GM12875 (cell line): ENCODE measurements around the gene BORCS5.
"Not testable (repeated sequence)": the region's sequence is repeated elsewhere in the genome, so short reads cannot be mapped to it uniquely, and the experiment has no call there.

Source experiments
- H3K4me3 ChIP-seq: one replicate; pipeline ENCODE4 v1.5.1; 2011; ENCODE audit warnings: low read depth, low read length, control low read depth
- CTCF ChIP-seq: IDR thresholded peaks from 2 replicates; pipeline ENCODE4 v1.5.1; 2011; ENCODE audit warnings: low read depth, mild to moderate bottlenecking, control low read depth, inconsistent platforms, low read length, moderate library complexity, borderline replicate concordance; ENCODE audit not compliant: insufficient read depth

BORCS5 gene

GRCh38 chr12:12470751-12471306 is 114.0 kb downstream of the BORCS5 start:
- no peak for TF ChIP-seq CTCF
- H3K4me3 ChIP-seq = no peak overlapping the region

GRCh38 chr12:12471982-12472961 is 115.4 kb downstream of the BORCS5 start:
- not testable (repeated sequence) for H3K4me3 ChIP-seq

GRCh38 chr12:12473223-12473622 is 116.3 kb downstream of the BORCS5 start:
- TF ChIP-seq CTCF = no peak
- H3K4me3 ChIP-seq = no peak overlapping the region

DNA sequence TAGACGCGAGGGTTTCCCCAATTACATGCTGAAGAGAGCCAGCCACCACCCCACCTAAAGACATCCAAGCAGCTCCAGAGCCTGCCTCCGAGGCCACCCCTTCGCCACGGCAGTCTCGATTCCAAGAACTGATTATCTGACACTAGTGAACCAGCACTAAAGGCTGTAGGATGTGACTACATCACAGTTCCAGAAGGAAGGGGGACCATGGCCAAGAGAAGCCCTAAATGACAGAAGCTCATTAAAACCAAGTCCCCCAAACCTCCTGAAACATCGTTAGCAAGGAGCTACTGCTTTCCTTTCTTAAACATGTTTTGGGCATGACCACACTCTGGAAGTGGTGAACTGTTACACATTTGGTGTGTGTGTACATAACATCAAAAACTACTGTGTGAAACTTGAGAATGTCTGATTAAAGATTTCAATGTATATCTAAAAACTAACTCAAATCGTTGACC is 117.6 kb downstream of the BORCS5 start:
- no peak for TF ChIP-seq CTCF
- no peak overlapping the region for H3K4me3 ChIP-seq

GRCh38 chr12:12474931-12475795 is 118.3 kb downstream of the BORCS5 start:
- no peak for TF ChIP-seq CTCF
- no peak overlapping the region for H3K4me3 ChIP-seq

GRCh38 chr12:12476857-12477531 is 120.1 kb downstream of the BORCS5 start:
- TF ChIP-seq CTCF = no peak
- H3K4me3 ChIP-seq = no peak overlapping the region

DNA sequence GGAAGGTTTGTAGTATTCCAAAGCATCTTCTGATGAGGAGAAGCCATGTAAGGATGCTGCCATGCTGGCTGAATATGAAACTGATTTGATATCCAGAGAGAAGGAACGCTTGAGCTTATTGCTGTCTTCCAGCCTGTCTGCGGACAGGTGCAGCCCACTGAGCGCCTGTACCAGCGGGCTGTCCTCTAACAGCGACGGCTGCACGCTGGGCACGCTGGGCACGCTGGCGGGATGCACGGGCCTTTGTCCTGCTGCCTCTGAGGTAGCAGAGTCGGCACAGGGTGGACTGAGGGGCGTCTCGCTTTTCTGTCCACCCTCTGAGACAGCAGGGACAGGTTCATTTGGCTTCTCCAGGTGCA is 120.6 kb downstream of the BORCS5 start:
- TF ChIP-seq CTCF = no peak
- no peak overlapping the region for H3K4me3 ChIP-seq
